Esophagus muscularis mucosa (tissue), 4 donors: Measurements from ENCODE around the gene RPL13.
A peak's percentile ranks its signal among the peaks of the same experiment; 100 is the strongest.

Source experiments
- CTCF ChIP-seq, 3 experiments: fragments of 200-600 bp in 2 of 3; fragments of 450-650 bp in 1 of 3; sonication (generic) in 2 of 3; IDR thresholded peaks; one replicate each; pipeline ENCODE4 v1.5.1; 2017 to 2019; ENCODE audit warnings: antibody characterized with exemption in 3 of 3, mild to moderate bottlenecking in 2 of 3, moderate library complexity in 1 of 3
- EP300 ChIP-seq: sonication (generic); formaldehyde crosslinking; IDR thresholded peaks from one replicate; pipeline ENCODE4 v1.6.1; 2017; ENCODE audit warnings: antibody characterized with exemption
- POLR2A ChIP-seq: fragments of 450-650 bp; IDR thresholded peaks from one replicate; pipeline ENCODE4 v1.6.1; 2017; ENCODE audit warnings: antibody characterized with exemption, moderate library complexity, mild to moderate bottlenecking, low read depth
- POLR2AphosphoS5 ChIP-seq, 2 donors: sonication (generic); formaldehyde crosslinking; IDR thresholded peaks; one replicate each; pipeline ENCODE4 v1.6.1; 2017; ENCODE audit warnings: antibody characterized with exemption in 2 of 2

- TF ChIP-seq CTCF (IDR thresholded peaks at IDR 0.05) (peak; percentile 56 to 75 (median 58)), EP300 (no peak), POLR2A (no peak), POLR2AphosphoS5 (IDR thresholded peaks at IDR 0.05) (no peak)
These were observed 3.5 kb upstream of the RPL13 start for GRCh38 chr16:89556750-89557689.
